Activated naive CD4-positive, alpha-beta T cell treated with anti-CD3 and anti-CD28 coated beads, Interleukin-2, amount 50 U/mL, for 16 hours (primary cell): ENCODE results near the gene SOST.

Experiments
- DNase-seq: peaks from one replicate; pipeline ENCODE4 v3.0.0-alpha.2; 2020

SOST gene

DNA sequence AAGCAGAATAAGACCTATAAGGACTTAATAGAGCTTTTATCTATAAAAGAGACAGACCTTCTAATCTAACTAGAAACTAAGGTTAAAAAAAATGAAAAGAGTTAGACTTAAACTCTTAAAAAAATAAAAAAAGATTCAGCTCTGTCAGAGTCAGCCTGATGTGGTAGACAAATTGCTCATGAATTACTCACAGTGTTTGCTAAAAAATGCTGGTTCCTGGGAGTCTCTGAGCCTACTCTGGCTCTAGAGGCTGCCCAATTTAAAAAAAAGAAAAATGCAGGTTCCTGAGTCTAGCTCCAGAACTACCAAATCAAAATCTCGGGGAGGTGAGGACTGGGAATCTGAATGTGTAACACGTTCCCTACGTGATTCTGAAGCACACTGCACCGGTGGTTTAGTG, 18.1 kb downstream of the SOST start:
- no peak for DNase-seq

- no peak for DNase-seq
Observed at GRCh38 chr17:43737722-43738121, 20.9 kb downstream of the SOST start.

DNA sequence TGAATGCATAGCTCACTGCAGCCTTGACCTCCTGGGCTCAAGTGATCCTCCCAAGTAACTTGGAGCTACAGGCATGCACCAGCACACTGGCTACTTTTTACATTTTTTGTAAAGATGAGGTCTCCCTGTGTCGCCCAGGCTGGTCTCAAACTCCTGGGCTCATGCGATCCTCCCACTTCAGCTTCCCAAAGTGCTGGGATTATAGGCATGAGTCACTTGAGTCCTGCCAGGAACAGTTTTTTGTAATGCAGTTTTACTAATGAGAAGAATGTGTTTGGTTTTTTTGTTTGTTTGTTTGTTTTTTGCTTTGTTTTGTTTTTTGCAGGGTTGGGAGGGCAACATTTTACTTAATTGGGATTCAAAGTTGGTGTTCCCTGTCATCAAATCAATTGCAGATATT, 22.2 kb downstream of the SOST start:
- no peak for DNase-seq

DNA sequence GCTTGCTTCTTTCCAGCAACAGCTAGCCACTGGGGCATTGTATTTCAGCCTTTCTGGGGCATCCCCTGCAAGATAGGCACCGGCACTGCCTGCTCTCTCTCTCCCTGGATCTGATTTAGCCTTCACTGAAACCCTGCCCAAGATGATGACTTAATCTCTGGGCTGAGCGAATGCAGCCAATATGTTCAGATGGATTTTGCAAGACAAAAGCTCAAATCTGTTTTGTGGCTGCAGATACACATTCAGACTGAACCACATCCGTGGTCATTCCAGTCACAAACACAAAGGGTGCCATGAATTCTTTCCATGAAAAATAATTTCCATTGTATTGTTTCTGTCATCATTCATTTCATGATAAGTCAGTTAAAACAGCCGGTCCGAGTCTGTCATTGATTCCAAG, 24.2 kb downstream of the SOST start:
- DNase-seq: no peak

DNA sequence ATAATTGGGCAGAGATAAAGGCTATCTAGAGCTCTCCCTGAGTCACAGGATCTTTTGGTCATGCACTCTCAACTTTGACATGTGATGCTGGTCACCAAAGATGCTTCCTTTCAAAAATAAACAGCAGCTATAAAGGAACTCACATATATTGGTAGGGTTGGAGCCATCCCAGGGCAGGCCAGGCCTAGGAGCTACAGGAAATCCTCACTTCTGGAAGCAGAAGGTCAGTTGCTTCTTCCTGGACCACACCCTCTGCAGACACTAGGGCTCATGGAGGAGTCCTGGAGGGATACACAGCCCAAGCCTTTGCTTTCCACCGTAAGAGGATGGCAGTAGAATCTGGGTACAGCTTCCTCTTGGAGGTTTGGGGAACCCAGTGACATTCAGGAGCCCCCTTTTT, 24.6 kb downstream of the SOST start:
- DNase-seq: no peak

- no peak for DNase-seq
Observed at GRCh38 chr17:43732958-43733357, 25.6 kb downstream of the SOST start.

DNA sequence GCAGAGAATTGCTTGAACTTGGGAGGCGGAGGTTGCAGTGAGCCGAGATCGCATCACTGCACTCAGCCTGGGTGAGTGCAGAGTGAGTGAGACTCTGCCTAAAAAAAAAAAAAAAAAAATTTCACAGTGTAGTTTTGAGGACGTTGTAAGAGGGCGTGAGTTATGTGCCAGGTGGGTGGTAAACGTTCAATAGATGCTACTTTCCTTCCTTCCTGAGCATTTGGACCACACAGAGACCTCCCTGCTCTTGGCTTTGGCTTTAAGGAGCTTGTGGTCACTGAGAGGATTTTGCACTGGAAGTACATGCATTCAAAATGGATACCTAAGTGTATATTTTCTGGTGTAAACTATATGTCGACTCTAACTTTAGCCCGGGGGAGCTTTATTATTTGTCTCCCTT, 30.5 kb downstream of the SOST start:
- no peak for DNase-seq

- no peak for DNase-seq
Observed at GRCh38 chr17:43723697-43724359, 34.8 kb downstream of the SOST start.

- DNase-seq: no peak
Observed at GRCh38 chr17:43722870-43723665, 35.5 kb downstream of the SOST start.

GRCh38 chr17:43722269-43722619, 36.3 kb downstream of the SOST start:
- DNase-seq: no peak

DNA sequence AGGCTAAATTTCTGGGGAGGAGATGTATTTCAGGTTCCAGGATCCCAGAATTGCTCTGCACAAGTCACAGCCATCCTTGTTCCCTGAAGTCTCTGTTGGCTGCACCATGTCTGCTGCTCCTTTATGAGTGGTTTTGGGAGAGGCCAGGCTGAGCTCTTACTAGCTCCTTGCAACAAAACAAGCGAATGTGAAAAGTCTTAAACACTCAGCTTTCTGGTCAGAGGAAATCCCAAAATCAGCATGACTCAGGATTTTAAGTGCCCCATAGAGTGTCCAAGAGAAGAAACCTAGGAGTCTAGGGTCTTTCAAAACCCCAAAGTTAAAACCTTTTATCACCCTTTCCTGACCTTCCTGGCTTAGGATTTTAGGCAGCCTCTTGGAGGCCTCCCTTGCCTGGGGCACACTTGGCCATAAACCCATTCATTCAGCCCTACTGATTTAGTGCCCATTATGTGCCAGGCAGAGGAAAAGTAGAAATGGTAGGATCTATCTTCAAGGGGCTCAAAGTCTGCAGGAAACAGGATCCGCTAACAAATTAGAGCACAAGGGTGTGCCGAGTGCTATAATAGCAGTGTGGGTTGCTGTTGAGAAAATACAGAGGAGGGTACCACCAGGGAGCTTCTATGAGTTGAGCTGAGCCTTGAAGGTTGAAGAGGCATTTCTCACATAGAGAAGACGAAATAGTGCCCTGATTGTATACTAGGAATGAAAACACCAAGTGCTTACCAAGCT, 36.9 kb downstream of the SOST start:
- no peak for DNase-seq

GRCh38 chr17:43720311-43721060, 38.1 kb downstream of the SOST start:
- peak; percentile 80 for DNase-seq

DNA sequence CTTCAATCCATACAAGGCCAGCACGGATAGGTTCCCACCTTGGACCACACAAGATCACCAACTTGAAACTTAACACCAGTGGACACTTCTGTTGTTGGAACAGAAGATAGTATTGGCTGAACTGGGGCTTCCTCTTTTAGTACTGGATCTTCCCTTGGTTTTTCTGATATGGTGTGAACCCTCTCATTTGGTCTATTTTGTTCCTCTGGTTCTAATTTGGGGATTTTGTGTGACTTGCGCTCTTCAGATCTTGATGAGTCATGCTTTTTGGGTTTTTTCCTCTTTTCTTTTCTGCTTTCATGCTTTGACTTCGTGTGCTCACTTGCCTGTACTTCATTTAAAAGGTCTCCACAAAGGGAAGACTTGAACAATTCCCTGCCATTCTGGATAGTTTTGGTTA, 39.0 kb downstream of the SOST start:
- DNase-seq: no peak

DNA sequence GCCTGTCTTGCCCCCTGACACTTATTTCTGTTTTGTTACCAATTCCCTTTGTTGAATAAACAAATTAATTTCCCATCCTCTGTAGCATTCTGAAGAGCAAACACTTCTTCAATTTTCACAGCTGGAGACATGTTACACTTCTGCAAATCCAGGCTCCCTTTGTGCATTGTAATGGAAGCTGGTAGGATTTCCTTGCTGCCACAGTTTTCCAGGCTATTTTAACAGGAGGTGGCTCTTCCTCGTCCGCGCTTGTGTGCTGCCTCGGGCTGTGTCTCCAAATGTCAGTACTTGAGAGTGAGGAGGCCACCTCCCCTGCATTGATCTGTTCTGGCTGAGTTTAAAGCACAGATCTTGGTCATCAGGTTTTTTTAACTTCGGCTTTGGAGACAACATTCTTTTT, 40.0 kb downstream of the SOST start:
- DNase-seq: no peak

GRCh38 chr17:43717913-43718312, 40.7 kb downstream of the SOST start:
- no peak for DNase-seq

- no peak for DNase-seq
Observed at GRCh38 chr17:43714465-43715149, 44.0 kb downstream of the SOST start.

DNA sequence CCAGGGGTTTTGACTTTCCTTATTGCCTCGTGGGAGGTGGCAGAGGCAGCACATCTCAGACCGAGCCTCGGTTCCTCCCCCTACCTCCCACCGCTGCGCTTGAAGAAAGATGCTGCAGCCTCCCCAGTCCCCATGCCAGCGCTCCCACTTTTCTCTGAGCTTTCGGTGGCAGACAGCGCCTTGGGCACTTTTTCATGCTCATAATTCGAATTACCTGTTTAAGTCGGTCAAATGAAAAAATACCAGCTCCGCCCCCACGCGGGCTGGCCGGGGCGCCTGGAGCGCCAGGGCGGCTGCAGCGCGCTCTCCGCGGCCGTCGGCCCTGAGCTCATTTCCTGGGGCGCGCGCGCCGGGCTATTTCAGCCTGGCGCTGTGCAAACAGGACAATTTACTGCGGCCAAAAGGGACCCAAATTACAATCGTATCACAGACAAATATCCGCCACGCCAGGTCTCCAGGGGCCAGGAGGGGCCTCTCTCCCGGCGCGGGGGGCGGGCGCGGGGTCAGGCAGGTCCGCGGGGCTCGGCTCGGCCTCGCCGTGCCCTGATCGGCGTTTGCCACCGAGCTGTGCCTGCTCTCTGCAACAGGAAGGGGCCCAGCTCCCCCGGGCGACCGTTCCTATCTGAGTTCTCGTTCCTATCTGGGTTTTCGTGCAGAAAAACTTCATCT, 45.0 kb downstream of the SOST start:
- no peak for DNase-seq

DNA sequence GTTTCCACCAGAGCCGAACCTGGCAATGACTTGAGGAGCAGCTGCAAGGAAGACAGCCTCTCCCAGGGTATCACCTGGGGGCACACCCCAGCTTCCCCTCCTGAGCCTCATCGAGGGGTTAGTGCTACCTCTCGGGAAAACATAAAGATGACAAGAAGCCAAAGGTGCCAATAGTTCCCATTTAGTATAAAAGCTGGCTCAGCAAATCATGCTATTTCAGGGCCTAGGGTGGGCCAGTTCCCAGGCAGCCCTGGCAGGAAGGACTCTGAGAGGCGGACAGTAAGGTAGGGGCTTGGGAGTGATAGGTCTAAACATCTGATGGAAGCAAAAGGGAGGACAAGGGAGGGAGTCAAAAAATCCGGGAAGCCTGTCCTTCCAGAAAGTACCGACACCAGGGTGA, 46.2 kb downstream of the SOST start:
- no peak for DNase-seq

DNA sequence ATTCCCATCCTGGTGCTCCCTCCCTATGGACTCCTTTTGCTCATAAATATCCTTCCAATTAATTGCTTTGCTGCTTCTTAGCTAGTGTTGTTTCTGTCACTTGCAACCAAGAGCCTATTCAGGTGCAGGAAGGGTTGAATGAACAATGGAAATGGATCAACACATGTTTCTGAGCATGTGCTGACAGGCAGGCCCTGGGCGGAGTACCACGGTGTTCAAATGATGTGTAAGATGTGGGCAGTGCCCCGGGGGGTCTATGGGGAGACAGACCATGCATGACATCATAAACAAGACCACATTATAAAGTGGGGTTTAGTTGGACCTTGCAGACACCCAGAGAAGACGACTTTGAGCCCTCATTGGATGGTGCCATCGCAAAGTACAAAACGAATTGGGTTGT, 48.5 kb downstream of the SOST start:
- no peak for DNase-seq

DNA sequence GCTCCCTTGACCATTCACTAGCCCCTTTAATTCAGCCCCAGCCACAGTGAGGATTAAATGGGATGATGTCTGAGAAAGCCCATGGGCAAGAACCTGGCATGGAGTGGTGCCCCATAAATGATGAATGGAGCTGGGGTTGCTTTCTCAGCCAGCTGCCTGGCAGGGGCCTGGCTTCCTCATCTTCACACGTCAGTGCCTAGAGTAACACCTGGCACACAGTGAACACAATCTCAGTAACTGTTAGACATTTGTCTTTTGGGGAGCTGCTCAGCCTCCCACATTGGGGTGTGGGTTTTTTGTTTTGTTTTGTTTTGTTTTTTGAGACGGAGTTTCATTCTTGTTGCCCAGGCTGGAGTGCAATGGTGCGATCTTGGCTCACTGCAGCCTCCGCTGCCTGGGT, 49.4 kb downstream of the SOST start:
- no peak for DNase-seq

- DNase-seq: no peak
Observed at GRCh38 chr17:43707184-43707583, 51.4 kb downstream of the SOST start.

GRCh38 chr17:43706235-43706634, 52.4 kb downstream of the SOST start:
- no peak for DNase-seq
